ENCODE data around the gene CLRN2.

Gene CLRN2, protein sequence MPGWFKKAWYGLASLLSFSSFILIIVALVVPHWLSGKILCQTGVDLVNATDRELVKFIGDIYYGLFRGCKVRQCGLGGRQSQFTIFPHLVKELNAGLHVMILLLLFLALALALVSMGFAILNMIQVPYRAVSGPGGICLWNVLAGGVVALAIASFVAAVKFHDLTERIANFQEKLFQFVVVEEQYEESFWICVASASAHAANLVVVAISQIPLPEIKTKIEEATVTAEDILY

GRCh38 chr4:17514865-17515264, at the start of gene CLRN2:
Gene CLRN2 (plus strand): TSS chr4:17515165. CDS start chr4:17515267, 102 bp downstream.
- no peak for DNase-seq (ENCODE audit: low read depth)

- peak; percentile 32 for DNase-seq (ENCODE audit: low read depth)
Measured at GRCh38 chr4:17468619-17469221, 46.2 kb upstream of the CLRN2 start.

DNA sequence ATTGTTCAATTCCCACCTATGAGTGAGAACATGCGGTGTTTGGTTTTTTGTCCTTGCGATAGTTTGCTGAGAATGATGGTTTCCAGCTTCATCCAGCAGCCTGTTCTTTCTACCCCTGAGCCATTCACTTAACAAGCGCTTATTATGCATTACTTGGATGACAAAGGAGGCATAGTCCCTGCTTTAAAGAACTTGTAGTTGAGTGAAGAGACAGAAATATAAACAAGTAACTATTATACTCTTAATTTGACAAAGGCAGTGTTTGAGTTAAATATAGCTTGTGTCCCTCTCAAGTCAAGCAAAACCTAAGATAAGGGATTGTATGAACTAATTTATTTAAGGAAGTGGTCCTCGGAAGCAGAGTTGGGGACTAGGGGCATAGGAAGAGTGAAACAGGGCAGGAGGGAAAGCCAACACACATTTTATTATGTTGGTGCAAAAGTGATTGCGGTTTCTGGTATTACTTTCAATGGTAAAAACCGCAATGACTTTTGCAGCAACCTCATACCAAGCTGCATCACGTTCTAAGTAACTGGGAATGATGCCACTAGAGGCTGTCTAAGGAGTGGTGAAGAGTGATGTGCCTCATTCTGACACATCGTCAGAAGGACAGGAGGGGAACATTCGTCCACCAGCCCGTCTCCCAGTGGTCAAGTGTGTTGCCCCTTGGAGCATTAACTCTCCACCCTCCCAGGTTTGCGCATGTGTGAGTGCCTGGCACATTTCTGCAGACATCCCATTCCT, 44.9 kb upstream of the CLRN2 start:
- no peak for DNase-seq (ENCODE audit: low read depth)

DNA sequence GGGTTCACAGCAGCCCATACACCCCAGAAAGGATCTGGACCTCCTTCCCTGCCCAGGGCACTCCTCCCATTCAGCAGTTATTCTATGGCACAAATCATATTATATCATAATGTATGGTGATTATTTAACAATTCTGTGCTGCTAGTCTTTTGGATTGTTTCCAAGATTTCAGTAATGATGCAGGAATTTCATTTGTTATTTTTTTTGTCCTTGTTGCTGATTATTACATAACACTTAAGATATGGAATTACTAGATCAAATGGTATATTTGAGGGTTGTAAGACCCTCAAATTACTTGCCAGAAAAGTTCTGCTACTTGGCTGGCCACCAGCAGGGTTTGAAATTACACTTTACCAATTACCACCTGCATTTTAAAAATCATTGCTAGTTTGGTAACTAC, 39.5 kb upstream of the CLRN2 start:
- no peak for DNase-seq (ENCODE audit: low read depth)

DNA sequence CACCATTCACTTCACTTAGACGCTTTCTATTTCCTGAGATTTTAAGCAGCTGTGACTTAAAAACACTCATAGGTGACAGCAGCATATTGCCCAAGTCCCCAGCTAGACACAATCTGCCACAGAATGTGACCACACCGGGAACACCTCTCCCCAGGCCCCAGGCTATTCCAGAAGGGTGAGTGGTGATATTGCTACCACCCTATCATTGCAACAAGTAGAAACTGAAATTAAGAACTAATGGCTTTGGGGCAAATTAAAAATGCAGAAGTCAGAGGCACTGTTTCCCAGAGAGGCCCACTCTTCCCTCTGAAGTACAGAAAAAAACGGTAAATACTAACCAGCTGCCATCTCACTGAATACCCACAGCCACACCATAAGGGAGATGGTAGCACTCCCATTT, 38.1 kb upstream of the CLRN2 start:
- DNase-seq (ENCODE audit: low read depth) = no peak

- no peak for DNase-seq (ENCODE audit: low read depth)
Measured at GRCh38 chr4:17477774-17478472, 37.0 kb upstream of the CLRN2 start.

DNA sequence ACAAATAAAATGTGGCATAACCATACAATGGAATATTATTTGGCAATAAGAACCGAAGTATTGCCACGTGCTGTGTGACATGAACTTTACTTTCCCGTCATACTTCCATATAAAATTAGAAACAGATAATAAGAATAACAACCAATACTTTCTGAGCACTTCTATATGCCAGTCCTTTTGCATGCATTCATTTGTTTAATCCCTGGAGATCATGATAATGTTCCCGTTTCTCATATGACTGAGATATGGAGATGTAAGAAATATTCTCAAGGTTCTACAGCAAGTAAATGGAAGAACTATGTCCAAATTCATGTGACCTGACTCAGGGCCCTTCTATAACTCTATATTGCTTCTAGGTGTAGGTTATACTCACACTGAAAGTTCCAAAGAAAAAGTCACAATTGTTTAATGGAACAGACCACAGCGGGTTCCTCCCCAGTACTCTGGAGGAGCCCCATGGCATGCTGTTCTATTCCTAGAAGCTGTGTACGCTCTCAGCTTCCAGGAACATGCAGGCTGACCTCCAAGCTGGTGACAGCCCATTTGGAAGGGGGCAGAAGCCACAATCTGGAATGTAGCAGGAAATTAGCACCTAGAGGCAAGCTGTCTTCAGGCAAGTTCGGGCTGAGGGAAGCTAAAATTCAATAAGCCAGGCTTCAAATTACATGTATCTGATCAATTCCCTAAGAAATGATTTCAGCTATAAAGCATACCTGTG, 34.6 kb upstream of the CLRN2 start:
- DNase-seq (ENCODE audit: low read depth) = no peak

DNA sequence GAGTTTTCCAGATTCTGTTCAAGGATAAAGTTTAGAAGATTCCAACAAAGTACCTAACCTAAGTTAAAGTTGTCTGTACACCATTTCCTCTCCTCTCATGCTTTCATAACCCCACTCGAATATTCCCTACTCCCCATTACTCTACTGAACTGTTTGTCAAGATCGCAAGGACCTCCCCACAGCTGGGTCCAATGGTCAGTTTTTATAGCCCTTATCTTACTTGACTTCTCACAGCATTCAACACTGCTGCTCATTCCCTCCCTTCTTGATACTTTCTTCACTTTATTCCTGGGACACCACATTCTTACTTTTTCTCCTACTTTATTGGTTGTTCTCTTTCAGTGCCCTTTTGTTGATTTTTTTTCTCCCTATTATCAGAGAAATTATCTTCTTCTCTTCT, 34.0 kb upstream of the CLRN2 start:
- DNase-seq (ENCODE audit: low read depth) = no peak

GRCh38 chr4:17482716-17483115, 32.2 kb upstream of the CLRN2 start:
- DNase-seq (ENCODE audit: low read depth) = no peak

DNA sequence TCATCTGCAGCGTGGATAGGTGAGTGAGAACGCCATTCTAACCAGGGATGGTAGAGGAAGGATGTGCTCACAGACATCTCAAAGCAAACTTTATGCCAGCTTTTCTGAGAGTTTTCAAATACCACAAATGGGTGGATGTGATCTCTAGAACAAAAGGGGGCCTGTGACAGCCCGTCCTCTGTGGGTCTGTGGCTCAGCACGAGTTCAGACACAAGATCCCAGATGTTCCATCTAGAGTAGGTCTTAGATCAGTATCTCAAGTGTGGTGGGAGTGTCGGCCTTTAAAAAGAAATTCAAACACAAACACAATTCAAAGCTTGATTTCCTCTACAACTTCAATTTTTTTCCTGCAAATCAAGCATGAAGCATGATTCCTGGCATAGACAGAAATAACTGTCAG, 25.8 kb upstream of the CLRN2 start:
- no peak for DNase-seq (ENCODE audit: low read depth)

- DNase-seq (ENCODE audit: low read depth) = no peak
Measured at GRCh38 chr4:17489721-17490120, 25.2 kb upstream of the CLRN2 start.

- DNase-seq (ENCODE audit: low read depth) = no peak
Measured at GRCh38 chr4:17490575-17491059, 24.3 kb upstream of the CLRN2 start.

GRCh38 chr4:17491196-17491595, 23.8 kb upstream of the CLRN2 start:
- DNase-seq (ENCODE audit: low read depth) = no peak

DNA sequence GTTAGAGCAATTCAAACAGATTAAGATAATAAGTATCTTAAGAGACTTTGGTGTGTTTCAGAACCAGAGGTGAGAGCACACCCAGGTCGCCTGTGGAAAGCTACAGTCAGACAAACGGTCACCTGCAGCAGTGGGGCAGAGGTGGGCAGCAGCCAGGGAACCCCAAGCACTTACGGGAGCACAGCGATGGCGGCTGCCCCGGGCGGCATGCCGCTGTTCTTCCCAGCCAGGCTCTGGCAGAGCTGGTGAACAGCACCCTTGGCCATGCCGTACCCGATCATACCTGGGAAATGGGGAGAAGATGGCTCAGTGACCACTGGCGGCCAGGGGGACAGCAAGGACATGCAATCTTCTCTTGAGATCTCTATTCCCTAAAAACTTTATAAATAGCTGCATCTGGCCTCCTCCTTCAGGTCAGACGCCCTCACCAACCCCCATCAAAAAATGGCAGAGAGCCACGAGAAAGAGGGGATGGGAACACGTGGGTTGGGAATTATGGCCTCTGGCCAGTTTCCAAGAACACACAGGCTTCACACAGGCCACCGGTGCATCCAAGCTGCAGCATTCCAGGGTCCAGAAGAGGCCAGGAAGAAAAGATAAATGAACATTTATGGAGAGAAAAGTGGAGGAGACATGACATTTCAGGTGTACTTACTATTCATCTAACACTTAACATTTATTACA, 22.8 kb upstream of the CLRN2 start:
- no peak for DNase-seq (ENCODE audit: low read depth)

DNA sequence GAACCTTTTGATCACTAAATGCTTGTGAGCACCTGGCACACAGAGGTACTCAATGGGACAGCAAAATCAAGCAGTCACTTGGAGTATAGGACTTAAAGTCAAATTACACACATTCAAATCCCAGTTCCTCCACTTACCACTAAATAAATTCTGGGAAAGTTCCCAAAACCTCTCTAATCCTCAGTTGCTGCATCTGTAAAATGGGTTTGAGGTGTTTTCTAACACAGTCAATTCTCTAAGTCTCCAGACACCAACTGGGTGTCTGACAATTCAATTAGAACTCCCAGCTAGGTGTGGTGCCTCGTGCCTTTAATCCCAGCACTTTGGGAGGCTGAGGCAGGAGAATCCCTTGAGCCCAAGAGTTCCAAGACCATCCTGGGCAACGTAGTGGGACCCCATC, 22.1 kb upstream of the CLRN2 start:
- no peak for DNase-seq (ENCODE audit: low read depth)

DNA sequence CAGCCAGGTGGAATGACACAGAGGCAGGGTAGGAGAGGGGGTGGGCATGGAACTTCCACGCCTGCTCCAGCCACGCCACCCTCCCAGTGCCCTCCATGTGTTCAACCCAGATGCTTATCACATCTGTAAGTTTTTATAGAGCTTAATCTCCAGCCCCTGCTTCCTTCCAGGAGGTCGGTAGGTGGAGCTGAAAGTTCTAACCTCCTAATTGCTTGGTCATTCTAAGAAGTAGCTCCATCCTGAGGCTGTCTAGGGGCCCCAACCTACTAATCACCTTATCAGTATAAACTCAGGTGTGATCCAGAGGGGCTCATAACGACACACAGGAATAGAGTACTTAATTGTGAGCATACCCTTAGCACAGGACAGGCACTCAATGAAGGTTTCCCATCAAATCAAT, 21.3 kb upstream of the CLRN2 start:
- DNase-seq (ENCODE audit: low read depth) = no peak

- peak; percentile 80 for DNase-seq (ENCODE audit: low read depth)
Measured at GRCh38 chr4:17494258-17495190, 20.4 kb upstream of the CLRN2 start.

- no peak for DNase-seq (ENCODE audit: low read depth)
Measured at GRCh38 chr4:17497890-17498523, 17.0 kb upstream of the CLRN2 start.

DNA sequence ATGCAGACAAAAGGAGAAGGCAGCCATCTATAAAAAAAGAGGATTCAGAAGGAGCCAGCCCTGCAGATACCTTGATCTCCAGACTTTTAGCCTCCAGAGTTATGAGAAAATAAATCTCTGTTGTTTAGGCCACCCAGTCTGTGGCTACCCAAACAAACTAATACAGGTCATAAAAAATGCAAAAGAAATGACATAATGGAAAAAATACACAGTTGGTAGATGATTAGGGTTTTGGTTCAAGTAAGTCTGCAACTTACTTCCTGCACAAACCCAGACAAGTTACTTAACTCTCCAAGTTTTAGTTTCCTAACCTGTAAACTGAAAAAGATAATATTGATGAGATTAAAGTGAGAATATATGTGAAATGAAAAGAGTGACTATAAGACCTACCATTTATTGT, 14.4 kb upstream of the CLRN2 start:
- no peak for DNase-seq (ENCODE audit: low read depth)

DNA sequence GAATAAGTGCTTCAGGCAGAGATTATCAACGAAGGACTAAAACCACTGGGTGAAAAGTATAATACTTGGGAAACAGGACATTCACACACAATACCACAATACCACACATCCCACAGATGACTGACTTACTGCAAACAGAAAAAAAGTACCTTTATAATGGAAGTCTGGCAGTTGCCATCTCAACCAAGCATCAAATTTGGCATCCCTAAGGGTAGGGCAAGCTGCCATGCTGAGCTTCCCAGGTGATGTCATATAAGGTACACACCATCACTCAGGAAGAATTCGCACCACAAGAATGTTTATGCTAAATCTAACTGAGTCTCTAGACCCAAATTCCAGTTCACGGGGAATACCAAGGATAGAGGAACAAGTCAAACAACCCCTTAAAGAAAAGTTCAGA, 12.2 kb upstream of the CLRN2 start:
- DNase-seq (ENCODE audit: low read depth) = no peak
